NCI-H2107 (cell line): ENCODE data around the gene PCSK1.
"Not testable (repeated sequence)": the region's sequence is repeated elsewhere in the genome, so short reads cannot be mapped to it uniquely, and the experiment has no call there.

Experiments
- DNase-seq: peaks from one replicate; lab custom pipeline; 2025; lab: John Stamatoyannopoulos, UW

Gene PCSK1

GRCh38 chr5:96372726-96373380 is 60.2 kb downstream of the PCSK1 start:
- no peak for DNase-seq

GRCh38 chr5:96370976-96371375 is 62.1 kb downstream of the PCSK1 start:
- DNase-seq, result no peak

- DNase-seq, result not testable (repeated sequence)
These were observed 65.7 kb downstream of the PCSK1 start for GRCh38 chr5:96367337-96367736.

- DNase-seq, result no peak
These were observed 78.8 kb downstream of the PCSK1 start for GRCh38 chr5:96354237-96354636.

GRCh38 chr5:96353220-96353619 is 79.8 kb downstream of the PCSK1 start:
- no peak for DNase-seq

GRCh38 chr5:96350678-96351077 is 82.4 kb downstream of the PCSK1 start:
- no peak for DNase-seq

- no peak for DNase-seq
These were observed 84.5 kb downstream of the PCSK1 start for GRCh38 chr5:96348536-96348935.

- no peak for DNase-seq
These were observed 85.4 kb downstream of the PCSK1 start for GRCh38 chr5:96347502-96348292.

- DNase-seq, result peak; percentile 18
These were observed 88.1 kb downstream of the PCSK1 start for GRCh38 chr5:96344678-96345577.

GRCh38 chr5:96343094-96343493 is 90.0 kb downstream of the PCSK1 start:
- no peak for DNase-seq

- DNase-seq, result no peak
These were observed 90.5 kb downstream of the PCSK1 start for GRCh38 chr5:96342581-96342980.
